GM10248 (cell line): Measurements from ENCODE around the gene ZSCAN20.

Experiments used
- CTCF ChIA-PET: fragments of 300-600 bp; sonication (Branson Sonifier 250); formaldehyde crosslinking; extraction: SDS; loops from one replicate; lab custom pipeline; 2021; ENCODE audit warnings: antibody characterized with exemption; lab: Yijun Ruan, JAX
- POLR2A ChIA-PET: fragments of 350-650 bp; sonication (Branson Sonifier 250); formaldehyde crosslinking; extraction: SDS; loops from one replicate; lab custom pipeline; 2020; ENCODE audit warnings: antibody characterized with exemption; lab: Yijun Ruan, JAX
- DNase-seq: peaks from one replicate; pipeline ENCODE4 v3.0.0; 2012; ENCODE audit errors: extremely low spot score
- TF ChIP-seq, protein P1 (sequence below): IDR thresholded peaks from 2 replicates; pipeline ENCODE4 v1.5.1; 2012; ENCODE audit warnings: mild to moderate bottlenecking, low read depth; ENCODE audit errors: extremely low read depth, missing control alignments, control extremely low read depth

The ZSCAN20 gene

DNA sequence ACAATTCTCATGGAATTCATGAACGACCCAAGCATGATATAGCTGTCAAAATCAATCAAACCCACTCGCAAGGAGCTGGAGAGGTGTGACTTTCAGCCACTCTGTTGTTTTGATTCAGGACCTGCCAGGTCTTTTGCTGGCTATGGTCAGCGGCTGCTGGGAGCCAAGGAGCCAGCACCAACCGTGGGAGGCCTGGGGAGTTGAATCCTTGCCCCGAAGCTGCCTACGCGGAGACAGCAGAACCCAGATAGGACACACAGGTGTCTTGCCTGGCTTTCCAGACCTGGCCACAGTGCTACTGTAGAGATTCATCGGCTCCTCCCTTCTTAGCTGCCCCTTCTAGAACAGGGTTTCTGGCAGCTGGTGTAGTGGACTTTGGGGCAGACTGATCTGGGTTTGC is 42.7 kb downstream of the ZSCAN20 start:
- TF ChIP-seq, protein P1, sequence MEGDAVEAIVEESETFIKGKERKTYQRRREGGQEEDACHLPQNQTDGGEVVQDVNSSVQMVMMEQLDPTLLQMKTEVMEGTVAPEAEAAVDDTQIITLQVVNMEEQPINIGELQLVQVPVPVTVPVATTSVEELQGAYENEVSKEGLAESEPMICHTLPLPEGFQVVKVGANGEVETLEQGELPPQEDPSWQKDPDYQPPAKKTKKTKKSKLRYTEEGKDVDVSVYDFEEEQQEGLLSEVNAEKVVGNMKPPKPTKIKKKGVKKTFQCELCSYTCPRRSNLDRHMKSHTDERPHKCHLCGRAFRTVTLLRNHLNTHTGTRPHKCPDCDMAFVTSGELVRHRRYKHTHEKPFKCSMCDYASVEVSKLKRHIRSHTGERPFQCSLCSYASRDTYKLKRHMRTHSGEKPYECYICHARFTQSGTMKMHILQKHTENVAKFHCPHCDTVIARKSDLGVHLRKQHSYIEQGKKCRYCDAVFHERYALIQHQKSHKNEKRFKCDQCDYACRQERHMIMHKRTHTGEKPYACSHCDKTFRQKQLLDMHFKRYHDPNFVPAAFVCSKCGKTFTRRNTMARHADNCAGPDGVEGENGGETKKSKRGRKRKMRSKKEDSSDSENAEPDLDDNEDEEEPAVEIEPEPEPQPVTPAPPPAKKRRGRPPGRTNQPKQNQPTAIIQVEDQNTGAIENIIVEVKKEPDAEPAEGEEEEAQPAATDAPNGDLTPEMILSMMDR: no peak
- POLR2A ChIA-PET: no interaction called here
- DNase-seq: no peak
- CTCF ChIA-PET: interaction anchor here (1.5 kb wide), 1 partner anchor 34 kb away, joined by 3 read pairs; no protein-coding TSS in a partner anchor

DNA sequence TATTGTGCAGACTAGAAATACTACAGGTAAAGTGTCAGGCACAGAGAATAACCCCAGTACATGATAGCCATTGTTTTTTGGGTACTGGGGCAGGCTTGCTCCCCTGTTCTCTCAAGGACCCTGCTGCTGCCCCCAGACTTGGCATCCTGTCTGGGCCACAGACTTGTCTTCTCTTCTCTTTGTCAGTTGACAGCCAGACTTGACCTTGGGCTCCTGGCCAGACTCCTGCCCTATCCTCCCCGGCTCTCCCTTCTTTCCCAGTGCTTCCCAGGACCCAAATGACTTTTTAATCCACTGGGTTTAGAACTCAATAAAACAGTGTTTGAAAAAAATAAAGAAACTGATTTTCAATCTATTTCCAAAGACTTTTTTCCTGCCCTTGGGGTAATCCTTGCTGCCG is 43.2 kb downstream of the ZSCAN20 start:
- TF ChIP-seq, protein P1: no peak
- no peak for DNase-seq
- POLR2A ChIA-PET: no interaction called here
- CTCF ChIA-PET: interaction anchor here (1.5 kb wide), 1 partner anchor 34 kb away, joined by 3 read pairs; no protein-coding TSS in a partner anchor

DNA sequence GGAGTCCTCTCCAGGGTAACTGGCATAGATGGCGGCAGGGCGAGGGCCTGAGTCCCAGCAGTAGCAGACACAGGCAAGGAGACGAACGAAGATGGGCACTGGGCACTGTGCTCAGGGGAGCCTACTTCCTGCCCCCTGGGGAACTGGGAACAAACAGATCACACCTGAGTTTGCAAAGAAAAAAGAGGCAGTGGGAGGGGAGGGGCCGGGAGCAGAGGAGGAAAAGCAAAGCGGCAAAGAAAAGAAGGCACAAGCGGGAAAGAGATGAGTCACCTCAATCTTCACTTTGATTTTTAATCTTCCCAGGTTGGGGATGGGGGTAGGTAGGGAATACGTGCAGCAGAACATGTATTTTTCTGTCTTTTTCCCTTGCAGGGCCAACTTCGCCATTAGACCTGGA is 44.0 kb downstream of the ZSCAN20 start:
- ChIA-PET CTCF (no interaction called here), POLR2A (no interaction called here)
- TF ChIP-seq, protein P1: no peak
- no peak for DNase-seq

DNA sequence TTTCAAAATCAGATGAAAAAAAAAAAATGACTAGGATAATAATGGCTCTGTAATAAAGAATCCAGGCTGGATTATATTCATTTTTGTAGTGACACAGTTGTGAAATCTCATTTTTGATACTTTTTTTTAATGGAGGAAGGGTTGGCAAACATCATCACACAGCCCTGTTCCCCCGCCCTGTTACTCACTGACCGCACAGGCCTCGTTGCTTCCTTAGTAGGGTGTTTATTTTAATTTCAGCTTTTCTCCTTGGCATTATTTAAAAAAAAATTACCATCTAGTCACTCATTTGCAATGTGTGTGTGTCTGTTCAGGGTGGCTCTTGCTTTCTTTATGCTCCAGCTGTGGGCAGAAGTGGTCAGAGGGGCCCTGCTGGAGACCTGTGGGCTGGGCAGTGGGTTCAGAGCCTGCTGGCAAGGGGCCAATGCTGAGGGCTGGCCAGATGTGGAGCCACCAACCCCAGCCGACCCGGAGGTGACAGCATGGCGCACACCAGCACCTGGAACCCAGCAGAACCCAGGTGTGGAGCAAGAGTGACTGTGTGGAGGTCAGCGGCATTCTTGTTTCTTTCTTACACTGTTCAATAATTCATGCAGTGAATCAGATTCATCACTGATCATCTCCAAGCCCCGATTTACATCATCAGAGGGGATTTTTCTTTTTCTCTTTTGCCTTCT is 44.6 kb downstream of the ZSCAN20 start:
- DNase-seq: no peak
- POLR2A ChIA-PET: no interaction called here
- TF ChIP-seq, protein P1: no peak
- CTCF ChIA-PET: no interaction called here

DNA sequence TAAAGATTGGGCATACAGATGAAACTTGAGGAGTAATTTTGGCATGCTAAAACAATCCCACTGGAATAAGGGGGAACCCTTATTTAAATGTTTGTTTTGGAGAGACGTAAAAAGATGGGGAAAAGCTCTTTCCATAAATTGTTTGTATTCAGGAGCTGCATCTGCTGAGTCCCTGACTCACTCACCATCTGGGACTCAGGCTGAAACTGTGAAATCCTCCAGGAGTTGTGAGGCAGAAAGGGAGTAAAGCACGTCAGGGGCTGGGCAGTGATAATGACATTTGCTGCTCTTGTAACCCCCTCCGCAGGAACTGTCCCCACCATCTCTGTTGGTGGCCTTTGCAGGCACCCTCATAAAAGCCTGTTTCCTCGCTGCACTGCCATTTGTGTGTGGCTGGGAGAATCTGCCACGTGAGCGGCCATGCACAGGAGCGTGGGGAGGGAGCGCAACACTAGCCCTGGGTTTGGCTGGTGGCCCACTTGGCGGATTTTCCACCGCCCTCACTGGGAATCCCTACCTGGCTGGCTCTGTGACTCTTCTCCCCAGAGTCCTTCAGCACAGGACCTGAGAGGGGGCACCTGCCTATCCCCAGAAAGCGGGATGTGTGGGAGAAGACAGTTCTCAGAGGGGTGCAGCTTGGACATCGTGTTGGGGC is 45.3 kb downstream of the ZSCAN20 start:
- ChIA-PET POLR2A (no interaction called here), CTCF (no interaction called here)
- TF ChIP-seq, protein P1: no peak
- no peak for DNase-seq

DNA sequence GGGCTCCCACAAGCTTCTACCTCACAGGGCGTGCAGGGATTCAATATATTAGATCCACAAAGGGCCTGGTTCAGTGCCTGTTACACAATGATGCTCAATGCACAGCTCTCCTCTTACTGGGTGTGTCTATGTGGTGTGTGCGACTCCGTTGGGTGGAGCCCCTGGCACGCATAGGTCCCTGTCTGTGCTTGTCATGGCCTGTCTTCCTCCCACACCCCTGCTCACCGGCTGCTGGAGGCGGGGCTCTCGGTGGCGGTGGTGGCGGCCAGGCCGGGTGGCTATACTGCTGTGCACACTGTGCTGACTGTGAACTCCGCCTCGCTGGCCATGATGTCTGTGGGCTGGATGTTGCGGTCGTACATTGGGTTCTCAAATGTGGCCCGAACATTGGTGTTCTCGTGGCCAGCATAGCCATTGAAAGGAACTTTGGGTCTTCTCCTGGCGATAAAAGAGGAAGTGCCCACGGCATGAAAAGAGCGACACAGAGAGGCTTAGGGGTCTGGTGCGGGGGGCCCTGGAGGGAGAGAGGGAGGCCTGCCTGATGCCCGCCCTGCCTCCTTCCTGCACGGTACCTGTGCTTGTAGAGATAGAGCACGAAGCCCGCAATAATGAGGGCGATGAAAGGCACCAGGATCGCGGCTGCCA is 46.9 kb downstream of the ZSCAN20 start:
- TF ChIP-seq, protein P1: no peak
- POLR2A ChIA-PET: no interaction called here
- DNase-seq: no peak
- CTCF ChIA-PET: no interaction called here
